HCT116 (cell line): ENCODE data around the gene ACTRT2. TPM values are rescaled to one million over a fixed set of nuclear protein-coding genes. Genes with fewer than 3 reads are reported as not detected.

Experiments
- ATAC-seq: fragments of 200-7000 bp; cut with Tn5 transposase; 2 replicates; pipeline ENCODE4 v1.9.1; 2020; ENCODE audit warnings: mild to moderate bottlenecking, moderate library complexity
- BruUV-seq: library from RNA; stranded (reverse); fragments of 400-500 nt; replicated peaks from 2 replicates; lab custom pipeline; 2021; lab: Mats Ljungman, UMichigan
- CTCF ChIA-PET: fragments of 300-600 bp; sonication (Branson Sonifier 250); formaldehyde crosslinking; loops from one replicate; lab custom pipeline; 2021; ENCODE audit warnings: antibody characterized with exemption; lab: Charles Lee
- POLR2A ChIA-PET: fragments of 300-600, 350-600 bp; sonication (Branson Sonifier 250); formaldehyde crosslinking; loops from one replicate; lab custom pipeline; 2021; ENCODE audit warnings: antibody characterized with exemption; lab: Charles Lee
- RAD21 ChIA-PET, 2 experiments: fragments of 300-600 bp; sonication (Branson Sonifier 250); formaldehyde crosslinking; loops; one replicate each; lab custom pipeline; 2023; ENCODE audit warnings: low total read pairs in 2 of 2; ENCODE audit not compliant: uncharacterized antibody in 2 of 2, unreplicated experiment in 2 of 2, low non-redundant PET in 1 of 2; lab: Charles Lee
- DNase-seq: peaks from one replicate; pipeline ENCODE4 v3.0.0-alpha.2; 2010; ENCODE audit warnings: low read depth, low spot score
- H2AFZ ChIP-seq: fragments of 200-600 bp; shearing (Covaris generic), sonication (generic); 2 replicates; pipeline ENCODE4 v1.6.1; 2017; ENCODE audit warnings: low read depth, mixed run types, mixed read lengths, antibody characterized with exemption, low read length; ENCODE audit not compliant: poor library complexity, severe bottlenecking
- H3K27ac ChIP-seq: 2 replicates; pipeline ENCODE4 v1.5.1; 2012; ENCODE audit warnings: low read depth, low read length
- H3K27me3 ChIP-seq: fragments of 200-600 bp; sonication (generic); 2 replicates; pipeline ENCODE4 v1.6.1; 2016; ENCODE audit warnings: mixed run types, low read length, mixed read lengths; ENCODE audit not compliant: insufficient read depth
- H3K36me3 ChIP-seq, 2 experiments: fragments of 200-500 bp in 1 of 2; fragments of 200-600 bp in 1 of 2; sonication (Bioruptor generic) in 1 of 2; sonication (generic) in 1 of 2; 2 replicates each; pipeline versions ENCODE4 v1.5.1 to v1.6.1; 2014 to 2016; ENCODE audit warnings: low read length in 2 of 2, inconsistent platforms in 1 of 2, mixed read lengths in 1 of 2, mixed run types in 1 of 2; ENCODE audit not compliant: insufficient read depth in 2 of 2, control insufficient read depth in 1 of 2
- H3K4me1 ChIP-seq, 2 experiments: fragments of 200-600 bp in 1 of 2; sonication (generic) in 1 of 2; 2 replicates each; pipeline versions ENCODE4 v1.5.1 to v1.6.1; 2012 to 2017; ENCODE audit warnings: low read length in 2 of 2, inconsistent platforms in 1 of 2, mild to moderate bottlenecking in 1 of 2, mixed read lengths in 1 of 2, mixed run types in 1 of 2, moderate library complexity in 1 of 2; ENCODE audit not compliant: insufficient read depth in 2 of 2, control insufficient read depth in 1 of 2
- H3K4me2 ChIP-seq: fragments of 200-600 bp; sonication (generic); 2 replicates; pipeline ENCODE4 v1.6.1; 2017; ENCODE audit warnings: mixed run types, low read length, mixed read lengths
- H3K4me3 ChIP-seq, 2 experiments: fragments of 200-600 bp in 1 of 2; sonication (generic) in 1 of 2; replicated peaks in 1 of 2; 2 replicates each; pipeline ENCODE4 v1.5.1; 2011 to 2016; ENCODE audit warnings: low read length in 2 of 2, control low read depth in 1 of 2, low read depth in 1 of 2, mild to moderate bottlenecking in 1 of 2, mixed read lengths in 1 of 2, mixed run types in 1 of 2
- H3K79me2 ChIP-seq: fragments of 200-600 bp; sonication (generic); 2 replicates; pipeline ENCODE4 v1.6.1; 2017; ENCODE audit warnings: mild to moderate bottlenecking, mixed run types, low read length, moderate library complexity, mixed read lengths; ENCODE audit not compliant: insufficient read depth
- H3K9ac ChIP-seq: fragments of 200-600 bp; sonication (generic); 2 replicates; pipeline ENCODE4 v1.6.1; 2016; ENCODE audit warnings: low read length, mixed read lengths
- H3K9me2 ChIP-seq: fragments of 200-600 bp; sonication (generic), shearing (Covaris generic); 2 replicates; pipeline ENCODE4 v1.6.1; 2017; ENCODE audit warnings: mixed run types, mild to moderate bottlenecking, moderate library complexity; ENCODE audit not compliant: insufficient read depth
- H3K9me3 ChIP-seq, 2 experiments: fragments of 200-500 bp in 1 of 2; fragments of 200-600 bp in 1 of 2; sonication (Bioruptor generic) in 1 of 2; sonication (generic) in 1 of 2; 2 replicates each; pipeline ENCODE4 v1.6.1; 2014 to 2017; ENCODE audit warnings: low read length in 2 of 2, mixed read lengths in 2 of 2, inconsistent platforms in 1 of 2, low read depth in 1 of 2, mild to moderate bottlenecking in 1 of 2, mixed run types in 1 of 2, moderate library complexity in 1 of 2; ENCODE audit not compliant: control insufficient read depth in 1 of 2, insufficient read depth in 1 of 2
- H4K20me1 ChIP-seq: fragments of 200-600 bp; sonication (generic), shearing (Covaris generic); 2 replicates; pipeline ENCODE4 v1.6.1; 2017; ENCODE audit warnings: mixed run types, mild to moderate bottlenecking, moderate library complexity; ENCODE audit not compliant: insufficient read depth
- ATF3 ChIP-seq: IDR thresholded peaks from 2 replicates; pipeline ENCODE4 v1.6.1; 2012
- CTCF ChIP-seq, 3 experiments: fragments of 200-600 bp in 1 of 3; sonication (generic) in 1 of 3; IDR thresholded peaks in 2 of 3; conservative IDR thresholded peaks in 1 of 3; 2 replicates each; pipeline ENCODE4 v1.5.1; 2012 to 2017; ENCODE audit warnings: low read depth in 2 of 3, low read length in 2 of 3, antibody characterized with exemption in 1 of 3, borderline replicate concordance in 1 of 3, control low read depth in 1 of 3, mild to moderate bottlenecking in 1 of 3, mixed read lengths in 1 of 3, mixed run types in 1 of 3, moderate library complexity in 1 of 3; ENCODE audit not compliant: insufficient read depth in 1 of 3
- EGR1 ChIP-seq: IDR thresholded peaks from 2 replicates; pipeline ENCODE4 v1.6.1; 2012; ENCODE audit warnings: low read depth
- EZH2 ChIP-seq: fragments of 200-600 bp; sonication (generic); IDR thresholded peaks from 2 replicates; pipeline ENCODE4 v1.6.1; 2017; ENCODE audit warnings: antibody characterized with exemption, mixed run types
- POLR2A ChIP-seq: IDR thresholded peaks from 2 replicates; pipeline ENCODE4 v1.7.0; 2011; ENCODE audit warnings: borderline replicate concordance; ENCODE audit not compliant: insufficient read depth, insufficient read length; ENCODE audit errors: extremely low read depth
- POLR2AphosphoS5 ChIP-seq: IDR thresholded peaks from 2 replicates; pipeline ENCODE4 v1.6.1; 2011; ENCODE audit warnings: mild to moderate bottlenecking, low read depth, low read length, moderate library complexity
- RAD21 ChIP-seq: IDR thresholded peaks from 2 replicates; pipeline ENCODE4 v1.6.1; 2012; ENCODE audit warnings: low read depth, mild to moderate bottlenecking
- ZFX ChIP-seq: fragments of 450-650 bp; IDR thresholded peaks from 2 replicates; pipeline ENCODE4 v1.6.1; 2017
- ZNF274 ChIP-seq: fragments of 200-500 bp; sonication (Bioruptor generic); IDR thresholded peaks from 2 replicates; pipeline ENCODE4 v1.6.1; 2014; ENCODE audit warnings: mild to moderate bottlenecking, low read depth, low read length, inconsistent platforms
- intact Hi-C: fragments of 100-400 bp; cut with micrococcal nuclease; formaldehyde crosslinking; loops from 2 replicates; pipeline ENCODE4 v1.10.0; 2022
- total RNA-seq: library from RNA; stranded (reverse); gene quantifications from one replicate; pipeline ENCODE4 v1.2.1, GENCODE V29; 2021; ENCODE audit not compliant: unreplicated experiment

ACTRT2 gene
- total RNA-seq, 1 experiment from 2014 or later = not detected

GRCh38 chr1:2983319-2983705 lies 38.0 kb upstream of the ACTRT2 start (continued):
- TF ChIP-seq POLR2AphosphoS5 = no peak
- TF ChIP-seq ZNF274 = no peak
- TF ChIP-seq RAD21 = no peak
- TF ChIP-seq POLR2A = no peak
- TF ChIP-seq ZFX = no peak
- no peak for TF ChIP-seq EGR1
- TF ChIP-seq ATF3 = no peak
- TF ChIP-seq EZH2 = no peak
- TF ChIP-seq CTCF (IDR thresholded peaks at IDR 0.05 in 2 of 3, conservative IDR thresholded peaks at IDR 0.05 in 1 of 3; ENCODE audit: borderline replicate concordance in 1 of 3, insufficient read depth in 1 of 3, low read depth in 2 of 3, low read length in 2 of 3) = no peak

GRCh38 chr1:2983706-2984398 lies 37.4 kb upstream of the ACTRT2 start:
- H3K36me3 ChIP-seq = no peaks in the 10 kb centered on the region
- ChIA-PET CTCF (no interaction called here), POLR2A (no interaction called here)

More at GRCh38 chr1:2983706-2984398, 37.4 kb upstream of the ACTRT2 start:
- TF ChIP-seq POLR2AphosphoS5 = no peak
- no peak for TF ChIP-seq ATF3
- intact Hi-C loops = no loop called here
- Histone ChIP-seq H4K20me1 (no peaks in the 10 kb centered on the region), H3K4me2 (no peak overlapping the region), H3K79me2 (no peaks in the 10 kb centered on the region), H3K9me3 (no peaks in the 10 kb centered on the region), H3K27me3 (no peaks in the 10 kb centered on the region), H2AFZ (no peak overlapping the region), H3K9ac (no peak overlapping the region), H3K4me1 (no peaks in the 10 kb centered on the region), H3K4me3 (no peak overlapping the region), H3K27ac (no peak overlapping the region), H3K9me2 (no peaks in the 10 kb centered on the region)
- no TSS peak for BruUV-seq
- RAD21 ChIA-PET = no interaction called here
- DNase-seq (no peak), ATAC-seq (no peak)
